Sigmoid colon (tissue), 4 donors: Measurements from ENCODE around the gene GDF10.

Experiments
- POLR2AphosphoS5 ChIP-seq, 4 donors: sonication (generic); formaldehyde crosslinking; IDR thresholded peaks; one replicate each; pipeline ENCODE4 v1.6.1; 2017; ENCODE audit warnings: antibody characterized with exemption in 4 of 4
- TF ChIP-seq, protein P1 (sequence below), 4 experiments: fragments of 450-650 bp in 3 of 4; fragments of 200-600 bp in 1 of 4; IDR thresholded peaks; one replicate each; pipeline ENCODE4 v1.5.1; 2016 to 2019; ENCODE audit warnings: antibody characterized with exemption in 4 of 4, mild to moderate bottlenecking in 3 of 4, moderate library complexity in 2 of 4

GRCh38 chr10:47357911-47358310 is 57.9 kb downstream of the GDF10 start:
- TF ChIP-seq, protein P1, sequence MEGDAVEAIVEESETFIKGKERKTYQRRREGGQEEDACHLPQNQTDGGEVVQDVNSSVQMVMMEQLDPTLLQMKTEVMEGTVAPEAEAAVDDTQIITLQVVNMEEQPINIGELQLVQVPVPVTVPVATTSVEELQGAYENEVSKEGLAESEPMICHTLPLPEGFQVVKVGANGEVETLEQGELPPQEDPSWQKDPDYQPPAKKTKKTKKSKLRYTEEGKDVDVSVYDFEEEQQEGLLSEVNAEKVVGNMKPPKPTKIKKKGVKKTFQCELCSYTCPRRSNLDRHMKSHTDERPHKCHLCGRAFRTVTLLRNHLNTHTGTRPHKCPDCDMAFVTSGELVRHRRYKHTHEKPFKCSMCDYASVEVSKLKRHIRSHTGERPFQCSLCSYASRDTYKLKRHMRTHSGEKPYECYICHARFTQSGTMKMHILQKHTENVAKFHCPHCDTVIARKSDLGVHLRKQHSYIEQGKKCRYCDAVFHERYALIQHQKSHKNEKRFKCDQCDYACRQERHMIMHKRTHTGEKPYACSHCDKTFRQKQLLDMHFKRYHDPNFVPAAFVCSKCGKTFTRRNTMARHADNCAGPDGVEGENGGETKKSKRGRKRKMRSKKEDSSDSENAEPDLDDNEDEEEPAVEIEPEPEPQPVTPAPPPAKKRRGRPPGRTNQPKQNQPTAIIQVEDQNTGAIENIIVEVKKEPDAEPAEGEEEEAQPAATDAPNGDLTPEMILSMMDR (IDR thresholded peaks at IDR 0.05), result no peak
- TF ChIP-seq POLR2AphosphoS5 (IDR thresholded peaks at IDR 0.05), result no peak
